BE2C (cell line): Measurements from ENCODE around the gene TIMELESS.
A peak's percentile ranks its signal among the peaks of the same experiment; 100 is the strongest.

Experiments used
- DNase-seq: peaks from one replicate; pipeline ENCODE4 v3.0.0-alpha.2; 2020
- H3K27me3 ChIP-seq: fragments of 250-450 bp; sonication (Bioruptor Pico); 2 replicates; pipeline ENCODE4 v1.5.1; 2020; ENCODE audit warnings: mild to moderate bottlenecking
- H3K36me3 ChIP-seq: fragments of 250-450 bp; sonication (Bioruptor Pico); 2 replicates; pipeline ENCODE4 v1.5.1; 2020; ENCODE audit warnings: mild to moderate bottlenecking
- H3K4me1 ChIP-seq: fragments of 250-450 bp; sonication (Bioruptor Pico); 2 replicates; pipeline ENCODE4 v1.5.1; 2020
- H3K4me3 ChIP-seq: 2 replicates; pipeline ENCODE4 v1.5.1; 2011; ENCODE audit warnings: low read depth, low read length
- H3K9me3 ChIP-seq: fragments of 250-450 bp; sonication (Bioruptor Pico); 2 replicates; pipeline ENCODE4 v1.5.1; 2020
- TF ChIP-seq, protein P1 (sequence below): IDR thresholded peaks from 2 replicates; pipeline ENCODE4 v1.5.1; 2012; ENCODE audit warnings: mild to moderate bottlenecking, low read depth, low read length

TIMELESS gene

DNA sequence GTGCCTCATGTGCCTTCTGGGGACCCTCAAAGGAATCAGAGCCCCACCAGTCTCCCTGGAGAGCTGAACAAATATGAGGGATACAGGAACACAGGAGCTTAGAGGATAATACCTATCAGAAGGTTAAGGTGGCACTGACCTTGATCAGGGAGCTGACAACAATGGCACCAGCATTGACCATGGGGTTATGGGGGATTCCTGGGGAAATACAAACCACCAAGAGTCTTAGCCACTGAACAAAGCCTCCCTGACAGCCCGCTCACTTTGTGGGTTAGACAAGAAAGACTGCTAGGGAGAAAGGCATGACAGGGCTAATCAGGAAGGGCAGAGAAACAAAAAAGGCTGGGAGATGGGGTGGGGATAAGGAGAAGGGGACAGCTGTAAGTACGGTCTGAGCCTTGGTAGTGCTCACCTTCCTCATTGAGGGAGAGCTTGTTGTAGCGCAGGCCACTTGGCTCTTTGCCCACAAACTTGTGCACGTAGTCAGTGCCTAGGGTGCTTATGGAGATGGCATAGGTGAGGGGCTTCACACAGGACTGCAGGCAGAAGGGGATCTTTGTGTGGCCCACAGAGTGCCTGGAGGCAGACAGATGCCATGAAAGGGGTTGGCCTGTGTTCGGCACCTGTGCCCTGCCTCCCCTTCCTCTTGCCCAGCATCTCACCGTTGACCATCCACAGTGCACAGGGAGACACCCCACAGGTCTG, 28.4 kb upstream of the TIMELESS start:
- Histone ChIP-seq H3K4me1 (no peaks in the 10 kb centered on the region), H3K27me3 (no peaks in the 10 kb centered on the region), H3K36me3 (no peaks in the 10 kb centered on the region), H3K4me3 (no peak overlapping the region), H3K9me3 (no peaks in the 10 kb centered on the region)
- TF ChIP-seq, protein P1, sequence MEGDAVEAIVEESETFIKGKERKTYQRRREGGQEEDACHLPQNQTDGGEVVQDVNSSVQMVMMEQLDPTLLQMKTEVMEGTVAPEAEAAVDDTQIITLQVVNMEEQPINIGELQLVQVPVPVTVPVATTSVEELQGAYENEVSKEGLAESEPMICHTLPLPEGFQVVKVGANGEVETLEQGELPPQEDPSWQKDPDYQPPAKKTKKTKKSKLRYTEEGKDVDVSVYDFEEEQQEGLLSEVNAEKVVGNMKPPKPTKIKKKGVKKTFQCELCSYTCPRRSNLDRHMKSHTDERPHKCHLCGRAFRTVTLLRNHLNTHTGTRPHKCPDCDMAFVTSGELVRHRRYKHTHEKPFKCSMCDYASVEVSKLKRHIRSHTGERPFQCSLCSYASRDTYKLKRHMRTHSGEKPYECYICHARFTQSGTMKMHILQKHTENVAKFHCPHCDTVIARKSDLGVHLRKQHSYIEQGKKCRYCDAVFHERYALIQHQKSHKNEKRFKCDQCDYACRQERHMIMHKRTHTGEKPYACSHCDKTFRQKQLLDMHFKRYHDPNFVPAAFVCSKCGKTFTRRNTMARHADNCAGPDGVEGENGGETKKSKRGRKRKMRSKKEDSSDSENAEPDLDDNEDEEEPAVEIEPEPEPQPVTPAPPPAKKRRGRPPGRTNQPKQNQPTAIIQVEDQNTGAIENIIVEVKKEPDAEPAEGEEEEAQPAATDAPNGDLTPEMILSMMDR, result no peak
- DNase-seq, result no peak

DNA sequence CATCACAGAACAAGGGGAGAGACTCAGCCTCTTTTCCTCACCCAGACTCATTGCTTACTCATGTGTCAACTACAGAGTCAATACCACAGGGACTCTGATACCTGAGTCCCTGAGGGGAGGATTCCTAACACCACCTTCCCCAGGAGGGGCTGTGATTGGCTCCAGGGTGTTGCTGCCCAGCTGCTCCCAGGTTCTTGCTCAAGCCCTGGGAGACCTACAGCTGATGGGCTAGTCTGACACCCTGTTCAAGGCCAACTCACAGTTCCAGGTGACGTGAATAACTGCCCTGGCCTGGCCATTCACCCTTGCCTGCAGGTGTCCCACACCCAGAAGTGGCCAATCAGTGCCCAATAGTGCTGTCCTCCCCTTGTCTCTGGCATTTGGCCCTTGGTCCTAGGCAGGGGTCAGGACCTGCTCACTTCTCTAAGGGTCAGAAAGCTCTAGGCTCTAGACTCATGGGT, 27.8 kb upstream of the TIMELESS start:
- DNase-seq, result no peak
- Histone ChIP-seq H3K4me1 (no peaks in the 10 kb centered on the region), H3K27me3 (no peaks in the 10 kb centered on the region), H3K9me3 (no peaks in the 10 kb centered on the region), H3K36me3 (no peaks in the 10 kb centered on the region), H3K4me3 (no peak overlapping the region)
- TF ChIP-seq, protein P1, result no peak

DNA sequence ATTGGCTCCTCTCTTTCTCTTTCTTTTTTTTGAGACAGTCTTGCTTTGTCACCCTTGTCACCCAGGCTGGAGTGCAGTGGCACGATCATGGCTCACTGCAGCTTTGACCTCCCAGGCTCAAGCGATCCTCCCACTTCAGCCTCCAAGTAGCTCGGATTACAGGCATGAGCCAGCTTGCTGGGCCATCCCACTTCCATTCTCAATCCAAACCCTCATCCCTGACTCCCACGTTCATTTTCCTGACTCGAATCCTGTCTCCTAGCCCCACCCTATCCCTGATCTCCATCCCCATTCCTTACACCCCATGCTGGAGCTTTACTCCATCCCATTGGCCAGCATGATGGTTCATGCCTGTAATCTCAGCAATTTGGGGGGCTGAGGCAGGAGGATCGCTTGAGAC, 26.9 kb upstream of the TIMELESS start:
- H3K9me3 ChIP-seq, result no peaks in the 10 kb centered on the region
- H3K4me3 ChIP-seq, result no peak overlapping the region
- no peak for DNase-seq
- H3K4me1 ChIP-seq, result no peaks in the 10 kb centered on the region
- no peaks in the 10 kb centered on the region for H3K36me3 ChIP-seq
- H3K27me3 ChIP-seq, result no peaks in the 10 kb centered on the region
- TF ChIP-seq, protein P1, result no peak

DNA sequence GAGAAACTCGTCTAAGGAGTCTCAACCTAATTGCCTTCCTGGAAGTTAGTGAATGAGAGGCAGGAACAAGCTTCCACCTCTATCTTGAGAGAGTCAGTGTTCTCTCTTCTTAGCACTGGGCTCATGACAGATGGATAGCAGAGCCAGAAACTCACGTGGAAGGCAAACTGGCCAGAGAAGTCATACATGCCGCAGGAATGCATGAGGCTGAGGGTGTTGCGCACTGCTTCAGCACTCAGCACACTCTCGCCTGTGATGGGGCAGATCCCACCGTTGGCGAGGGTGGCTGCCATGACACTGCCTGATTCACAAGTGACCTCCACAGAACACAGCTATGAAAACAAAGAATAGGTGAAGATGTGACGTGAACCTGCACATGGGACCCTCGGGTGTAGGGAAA, 25.2 kb upstream of the TIMELESS start:
- no peaks in the 10 kb centered on the region for H3K27me3 ChIP-seq
- H3K36me3 ChIP-seq, result peaks cover 5% of the 10 kb centered on the region; the same call in 1 of the 2 replicates
- DNase-seq, result no peak
- no peaks in the 10 kb centered on the region for H3K9me3 ChIP-seq
- TF ChIP-seq, protein P1, result no peak
- H3K4me1 ChIP-seq, result 0 out of 2 replicates have a peak, but pooled peaks cover 2% of the 10 kb centered on the region
- H3K4me3 ChIP-seq, result no peak overlapping the region

DNA sequence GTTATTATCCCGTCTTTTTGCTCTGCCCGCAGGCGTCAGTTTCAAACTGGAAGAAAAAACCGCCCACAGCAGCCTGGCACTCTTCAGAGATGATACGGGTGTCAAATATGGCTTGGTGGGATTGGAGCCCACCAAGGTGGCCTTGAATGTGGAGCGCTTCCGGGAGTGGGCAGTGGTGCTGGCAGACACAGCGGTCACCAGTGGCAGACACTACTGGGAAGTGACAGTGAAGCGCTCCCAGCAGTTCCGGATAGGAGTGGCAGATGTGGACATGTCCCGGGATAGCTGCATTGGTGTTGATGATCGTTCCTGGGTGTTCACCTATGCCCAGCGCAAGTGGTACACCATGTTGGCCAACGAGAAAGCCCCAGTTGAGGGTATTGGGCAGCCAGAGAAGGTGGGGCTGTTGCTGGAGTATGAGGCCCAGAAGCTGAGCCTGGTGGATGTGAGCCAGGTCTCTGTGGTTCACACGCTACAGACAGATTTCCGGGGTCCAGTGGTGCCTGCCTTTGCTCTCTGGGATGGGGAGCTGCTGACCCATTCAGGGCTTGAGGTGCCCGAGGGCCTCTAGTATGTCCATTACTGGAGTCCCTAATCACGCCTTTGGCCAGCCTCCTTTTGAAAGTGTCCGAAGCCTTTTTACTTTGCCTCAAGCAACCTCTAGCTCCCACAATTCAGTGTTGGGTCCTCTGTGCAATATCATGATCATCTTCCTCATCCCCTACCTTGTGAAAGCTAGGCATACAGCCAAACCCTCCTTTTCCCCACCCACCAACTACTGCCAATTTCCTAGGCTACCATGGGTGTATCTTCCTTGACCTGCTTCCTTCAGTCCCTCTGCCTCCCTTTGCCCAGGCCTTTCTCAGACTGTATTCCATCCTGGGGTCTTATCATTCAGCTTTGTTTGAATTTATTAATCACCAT, 20.0 kb upstream of the TIMELESS start:
- Histone ChIP-seq H3K27me3 (no peaks in the 10 kb centered on the region), H3K4me1 (0 out of 2 replicates have a peak, but pooled peaks cover 2% of the 10 kb centered on the region), H3K4me3 (peak overlapping the region; percentile 96), H3K36me3 (peaks cover 5% of the 10 kb centered on the region; the same call in 1 of the 2 replicates), H3K9me3 (no peaks in the 10 kb centered on the region)
- DNase-seq, result peak; percentile 19
- TF ChIP-seq, protein P1, result no peak
